ENCODE data around the gene PRMT2.

The PRMT2 gene

DNA sequence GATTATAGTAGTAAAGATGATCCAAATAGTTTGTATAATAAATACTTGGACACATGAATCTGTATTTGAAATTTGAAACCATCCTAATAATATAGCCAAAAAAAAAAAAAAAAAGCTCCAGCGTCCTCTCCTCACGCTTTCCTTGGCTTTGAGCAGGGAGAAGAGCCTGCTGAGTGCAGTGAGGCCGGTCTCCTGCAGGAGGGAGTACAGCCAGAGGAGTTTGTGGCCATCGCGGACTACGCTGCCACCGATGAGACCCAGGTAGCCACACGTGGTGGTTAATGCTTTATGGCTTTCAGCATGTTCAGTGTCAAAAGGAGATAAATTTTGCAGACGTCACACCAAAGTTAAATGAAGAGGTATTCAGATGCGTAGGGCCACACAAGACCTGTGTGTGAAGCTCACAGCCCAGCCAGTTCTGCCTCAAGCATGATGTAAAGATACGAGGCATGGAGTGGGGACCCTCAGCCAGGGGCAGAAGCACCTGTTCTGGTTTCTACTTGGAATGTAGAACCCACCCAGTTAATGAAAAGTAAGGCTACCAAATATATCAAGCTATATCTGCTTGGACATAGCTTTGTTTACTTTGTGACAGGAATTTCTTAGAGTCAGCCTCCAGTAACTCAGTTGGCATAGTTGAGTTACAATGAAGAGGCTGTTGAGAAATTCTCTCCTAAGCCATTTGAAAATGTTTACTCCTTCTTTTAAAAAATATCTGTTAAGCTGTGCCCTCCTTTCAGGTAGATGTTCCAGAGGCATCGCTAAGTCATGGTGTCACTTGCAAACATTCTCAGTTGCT, 8.1 kb downstream of the PRMT2 start:
- DNase-seq (ENCODE audit: low spot score): no peak

DNA sequence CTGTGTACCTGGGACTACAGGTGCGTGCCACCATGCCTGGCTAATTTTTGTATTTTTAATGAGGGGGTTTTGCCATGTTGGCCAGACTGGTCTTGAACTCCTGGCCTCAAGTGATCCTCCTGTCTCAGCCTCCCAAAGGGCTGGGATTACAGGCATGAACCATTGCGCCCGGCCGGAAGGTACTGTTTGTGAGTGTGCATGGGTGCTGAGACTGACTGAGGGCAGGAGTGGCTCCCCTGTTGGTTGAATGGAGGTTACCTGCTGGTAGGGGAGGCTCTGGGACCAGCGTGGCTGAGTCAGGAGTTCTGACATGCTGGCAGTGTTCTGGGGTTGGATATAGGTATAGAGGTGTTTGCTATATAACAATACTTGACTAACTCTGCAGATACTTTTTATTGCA, 10.4 kb downstream of the PRMT2 start:
- no peak for DNase-seq (ENCODE audit: low spot score)

DNA sequence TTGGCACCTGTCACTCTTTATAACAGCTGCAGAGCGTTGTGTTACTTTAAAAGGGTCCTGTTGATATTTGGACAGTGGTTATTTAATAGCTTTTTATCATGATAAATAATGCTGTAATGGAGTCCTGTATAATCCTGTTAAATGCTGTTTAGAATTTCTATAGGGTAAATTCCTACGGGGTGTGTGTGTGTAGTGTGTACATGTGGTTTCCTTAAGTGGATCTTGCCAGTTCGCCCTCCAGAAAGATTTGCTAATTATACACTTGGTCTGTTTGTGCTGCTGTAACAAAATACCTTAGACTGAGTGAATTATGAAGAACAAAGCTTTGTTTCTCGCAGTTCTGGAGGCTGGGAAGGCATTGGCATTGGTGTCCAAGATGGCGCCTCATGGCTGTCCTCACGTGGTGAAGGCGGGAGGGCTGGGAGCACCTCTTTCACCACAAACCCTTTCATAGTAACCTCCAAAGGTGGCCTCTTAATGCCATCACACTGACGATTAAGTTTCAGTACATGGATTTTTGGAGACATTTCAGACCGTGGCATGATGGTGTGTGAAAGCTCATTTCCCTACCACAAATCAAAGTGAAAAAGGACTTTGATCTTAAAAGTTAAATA, 11.2 kb downstream of the PRMT2 start:
- DNase-seq (ENCODE audit: low spot score): no peak

DNA sequence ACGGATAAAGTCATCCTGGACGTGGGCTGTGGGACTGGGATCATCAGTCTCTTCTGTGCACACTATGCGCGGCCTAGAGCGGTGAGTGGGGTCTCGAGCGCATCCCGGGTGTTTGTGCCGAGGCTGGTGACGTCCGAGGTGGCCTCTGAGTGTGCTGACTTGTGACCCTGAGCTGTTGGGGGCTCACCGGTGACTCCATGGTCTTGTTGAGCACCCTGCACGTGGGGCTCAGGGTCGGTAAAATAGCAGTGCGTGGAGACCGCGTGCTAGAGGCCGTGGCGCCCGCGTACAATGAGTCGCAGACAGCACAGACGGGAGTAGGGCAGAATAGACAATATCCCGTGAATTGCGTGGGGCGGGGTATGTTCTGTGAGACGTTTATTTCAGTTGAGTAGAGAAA, 13.1 kb downstream of the PRMT2 start:
- peak; percentile 29 for DNase-seq (ENCODE audit: low spot score)

DNA sequence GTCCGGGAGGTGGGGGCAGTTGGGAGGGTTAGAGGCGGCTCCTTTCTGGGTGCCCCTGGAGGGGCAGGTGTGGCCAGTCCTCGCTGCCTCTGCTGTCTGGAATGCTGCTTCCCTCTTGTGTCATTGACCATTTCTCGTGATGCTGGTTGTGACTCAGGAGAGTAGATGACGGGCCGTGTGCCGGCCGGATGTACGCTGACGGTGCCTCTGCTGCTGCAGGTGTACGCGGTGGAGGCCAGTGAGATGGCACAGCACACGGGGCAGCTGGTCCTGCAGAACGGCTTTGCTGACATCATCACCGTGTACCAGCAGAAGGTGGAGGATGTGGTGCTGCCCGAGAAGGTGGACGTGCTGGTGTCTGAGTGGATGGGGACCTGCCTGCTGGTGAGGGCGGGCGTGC, 13.9 kb downstream of the PRMT2 start:
- no peak for DNase-seq (ENCODE audit: low spot score)

DNA sequence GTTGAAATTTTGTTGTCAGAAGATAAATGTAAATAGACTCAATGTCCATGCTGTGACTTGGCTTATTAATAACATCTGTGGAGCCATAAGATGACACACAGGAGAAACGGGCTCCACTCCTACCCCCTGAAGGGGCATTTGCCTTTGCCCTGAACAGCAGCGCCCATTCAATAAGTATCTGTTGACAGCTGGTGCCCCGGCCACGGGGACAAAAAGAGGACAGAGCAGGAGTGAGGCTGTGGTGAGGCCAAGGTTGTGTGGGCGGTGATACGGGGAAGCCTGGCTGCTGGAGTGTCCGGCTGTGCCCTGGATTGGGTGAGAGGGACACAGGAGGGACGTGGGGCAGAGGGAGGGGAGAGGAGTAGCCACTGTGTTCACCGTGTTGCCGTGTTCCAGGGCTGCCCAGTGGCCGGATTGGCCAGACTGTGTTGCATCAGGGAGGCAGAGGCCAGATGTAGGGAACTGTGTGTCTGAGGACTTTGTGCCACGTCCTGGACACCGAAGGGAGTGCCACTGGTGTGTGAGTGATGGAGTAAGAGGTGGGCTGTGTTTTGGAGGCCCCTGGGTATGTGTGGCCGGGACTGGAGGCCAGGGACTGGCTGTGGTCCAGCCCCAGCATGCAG, 15.1 kb downstream of the PRMT2 start:
- no peak for DNase-seq (ENCODE audit: low spot score)

DNA sequence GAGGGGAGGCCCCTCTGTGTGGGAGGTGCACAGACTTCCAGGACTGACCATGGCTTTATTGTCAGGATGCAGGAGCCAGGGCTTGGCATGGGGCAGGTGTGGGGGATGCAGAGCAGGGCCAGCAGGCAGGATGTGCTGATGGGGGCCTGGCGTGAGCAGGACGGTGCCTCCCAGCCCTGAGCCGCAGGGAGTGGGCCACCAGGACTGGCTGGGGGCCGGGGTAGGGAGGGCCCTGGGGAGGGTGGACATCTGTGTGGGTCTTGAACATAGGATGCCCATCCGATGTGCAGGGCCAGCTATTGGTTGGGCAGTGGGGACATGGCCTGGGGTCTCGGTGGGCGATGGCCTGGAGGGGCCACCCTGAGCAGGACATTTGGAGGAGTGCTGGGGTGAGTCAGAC, 15.6 kb downstream of the PRMT2 start:
- no peak for DNase-seq (ENCODE audit: low spot score)

DNA sequence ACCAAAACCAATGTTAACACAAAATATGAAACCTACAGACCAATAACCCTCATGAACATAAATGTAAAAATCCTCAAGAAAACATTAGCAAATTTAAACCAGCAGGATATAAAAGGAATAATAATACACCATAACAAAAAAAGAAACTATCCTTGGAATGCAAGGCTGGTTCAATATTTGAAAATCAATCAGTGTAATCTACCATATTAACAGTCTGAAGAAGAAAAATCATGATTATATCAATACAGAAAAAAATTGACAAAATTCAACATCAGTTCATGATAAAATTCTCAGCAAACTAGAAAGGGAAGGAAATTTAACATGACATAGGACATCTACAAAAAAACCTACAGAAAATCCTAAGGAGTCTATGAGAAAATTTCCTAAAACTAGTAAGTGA, 19.8 kb downstream of the PRMT2 start:
- DNase-seq (ENCODE audit: low spot score): no peak

DNA sequence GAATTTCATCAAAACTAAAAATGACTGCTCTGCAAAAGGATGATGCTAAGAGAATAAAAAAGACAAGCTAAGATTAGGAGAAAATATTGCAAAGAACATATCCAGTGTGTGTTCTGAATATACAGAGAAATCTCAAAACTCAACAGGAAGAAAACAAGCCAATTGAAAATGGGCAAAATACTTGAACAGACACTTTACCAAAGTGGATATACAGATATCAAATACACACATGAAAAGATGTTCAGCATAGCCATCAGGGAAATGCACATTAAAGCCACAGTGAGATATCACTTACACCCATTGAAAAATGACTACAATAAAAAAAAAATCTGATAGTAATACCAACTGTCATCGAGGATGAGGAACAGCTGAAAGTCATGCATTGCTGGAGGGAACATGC, 21.3 kb downstream of the PRMT2 start:
- DNase-seq (ENCODE audit: low spot score): no peak

DNA sequence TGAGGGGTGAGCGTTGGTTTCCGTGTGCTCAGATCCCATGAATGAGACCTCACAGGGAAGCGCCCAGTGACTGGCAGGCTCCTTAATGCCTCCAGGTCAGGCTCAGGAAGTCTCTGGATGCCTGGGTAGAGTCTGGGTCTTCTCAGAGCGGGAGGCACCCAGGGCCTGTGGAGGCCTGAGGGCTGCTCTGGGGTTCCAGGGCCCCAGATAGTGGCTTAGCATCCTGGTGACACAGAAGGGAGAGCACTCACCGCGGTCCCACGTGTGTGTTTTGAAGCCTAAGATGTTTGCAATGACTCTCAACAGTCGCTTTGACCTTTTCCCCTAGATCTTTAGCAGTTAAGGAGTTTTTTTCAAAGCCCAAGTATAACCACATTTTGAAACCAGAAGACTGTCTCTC, 25.0 kb downstream of the PRMT2 start:
- DNase-seq (ENCODE audit: low spot score): no peak

DNA sequence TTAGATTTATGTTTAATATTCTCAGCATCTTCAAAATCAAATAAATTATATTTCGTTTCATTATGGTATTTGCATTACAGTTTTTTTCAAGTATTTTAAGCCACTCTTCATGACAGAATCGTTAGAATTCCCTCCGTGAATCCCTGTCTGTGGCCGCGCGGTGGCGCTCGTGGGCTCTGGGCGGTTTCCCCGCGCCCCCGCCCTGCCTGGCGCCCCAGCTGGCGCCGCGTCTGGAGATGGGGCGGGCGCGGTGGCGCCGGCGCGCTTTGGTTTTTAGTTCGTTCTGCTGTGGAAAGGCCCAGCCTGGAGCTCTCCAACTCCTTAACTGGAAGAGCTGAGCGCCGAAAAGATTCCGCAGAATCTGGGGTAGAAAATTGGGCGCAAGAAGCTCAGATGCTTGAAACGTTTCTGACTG, 25.7 kb downstream of the PRMT2 start:
- DNase-seq (ENCODE audit: low spot score): peak; percentile 82

DNA sequence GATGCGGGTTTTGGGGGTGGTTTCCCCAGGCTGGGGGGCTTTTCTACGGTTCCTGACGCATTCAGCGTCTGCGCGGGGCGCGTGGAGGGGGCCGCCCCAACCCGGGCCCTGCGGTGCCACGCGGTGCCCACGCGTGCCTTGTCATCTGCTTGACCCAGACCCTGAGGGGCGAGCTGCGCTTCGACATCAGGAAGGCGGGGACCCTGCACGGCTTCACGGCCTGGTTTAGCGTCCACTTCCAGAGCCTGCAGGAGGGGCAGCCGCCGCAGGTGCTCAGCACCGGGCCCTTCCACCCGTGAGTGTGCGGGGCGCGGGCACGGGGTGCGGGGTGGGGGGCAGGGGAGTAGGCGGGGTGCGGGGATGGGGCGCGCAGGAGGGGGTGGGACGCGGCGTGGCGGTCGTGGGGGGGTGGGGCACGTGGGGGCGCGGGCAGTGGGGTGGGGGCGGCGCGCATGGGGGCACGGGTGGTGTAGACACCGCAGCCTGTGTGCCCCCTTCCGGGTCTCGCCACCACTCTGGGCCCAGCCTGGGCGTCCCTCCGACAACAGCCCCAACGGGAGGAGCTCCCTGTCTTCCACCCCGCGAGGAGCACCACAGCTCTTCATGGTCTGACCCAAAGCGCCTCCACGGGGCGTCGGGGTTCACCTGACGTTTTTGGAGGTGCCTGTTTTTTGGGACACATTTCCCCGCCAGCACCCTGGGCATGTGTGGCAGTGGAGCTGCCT, 26.3 kb downstream of the PRMT2 start:
- DNase-seq (ENCODE audit: low spot score): no peak

DNA sequence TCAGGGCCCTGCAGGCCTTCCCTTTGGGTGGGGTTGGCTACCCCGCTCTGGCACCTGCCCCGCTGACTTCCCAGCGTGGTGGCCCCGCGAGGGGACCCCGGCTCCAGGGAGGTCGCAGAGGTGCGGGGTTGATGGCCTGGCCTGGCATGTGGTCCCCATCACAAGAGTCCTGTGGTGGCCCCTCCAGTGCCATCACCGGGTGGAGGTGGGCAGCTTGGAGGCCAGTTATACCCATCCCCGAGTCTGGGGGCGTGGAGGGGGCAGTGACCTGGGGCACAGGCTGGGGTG, 26.8 kb downstream of the PRMT2 start:
- DNase-seq (ENCODE audit: low spot score): no peak

DNA sequence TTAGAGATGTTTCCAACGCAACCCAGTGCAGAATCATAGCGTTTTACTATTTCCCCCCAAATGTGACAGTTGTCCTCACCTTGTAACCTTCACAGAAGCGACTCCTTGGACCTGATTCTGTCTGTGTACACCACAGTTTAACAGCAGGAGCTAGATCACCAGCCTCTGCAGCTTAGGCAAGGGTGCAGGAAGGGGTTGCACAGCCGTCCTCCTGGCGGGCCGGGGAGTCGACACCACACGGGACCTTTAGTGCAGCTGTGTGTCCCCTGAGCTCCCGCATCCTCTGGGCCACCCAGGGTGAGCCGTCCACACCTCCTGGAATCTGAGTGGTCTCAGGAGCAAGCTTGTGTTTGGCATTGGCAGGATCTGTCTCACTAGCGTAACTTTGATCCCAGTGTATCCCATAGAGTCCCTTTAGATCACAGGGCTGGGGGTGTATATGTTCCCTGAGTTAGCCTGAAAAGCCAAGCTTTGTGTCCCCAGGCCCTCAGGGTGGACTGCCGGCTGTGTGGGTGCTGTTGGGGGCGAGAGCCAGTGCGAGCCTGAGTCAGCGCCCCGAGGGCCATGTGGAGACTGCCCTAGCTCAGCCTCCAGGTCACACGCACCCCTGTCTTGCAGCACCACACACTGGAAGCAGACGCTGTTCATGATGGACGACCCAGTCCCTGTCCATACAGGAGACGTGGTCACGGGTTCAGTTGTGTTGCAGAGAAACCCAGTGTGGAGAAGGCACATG, 27.5 kb downstream of the PRMT2 start:
- DNase-seq (ENCODE audit: low spot score): no peak

DNA sequence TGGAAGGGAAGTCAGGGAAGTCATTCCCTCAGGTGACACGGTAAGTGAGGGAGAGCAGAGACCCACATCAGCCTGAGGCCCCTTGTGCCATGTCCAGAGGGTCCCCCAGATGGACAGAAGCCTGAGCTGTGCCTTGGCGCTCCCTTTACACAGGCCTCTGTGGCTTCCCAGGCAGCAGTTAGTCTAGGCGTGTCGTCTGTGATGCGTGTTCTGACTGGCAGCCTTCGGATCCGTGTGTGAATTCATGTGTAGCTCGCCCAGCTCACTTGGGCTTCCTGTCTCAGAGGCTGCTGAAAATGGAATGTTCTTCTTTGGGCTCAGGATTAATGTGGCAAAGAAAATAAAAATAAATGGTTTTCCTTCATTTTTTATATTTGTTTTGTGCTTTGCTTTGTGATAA, 28.3 kb downstream of the PRMT2 start:
- DNase-seq (ENCODE audit: low spot score): no peak

DNA sequence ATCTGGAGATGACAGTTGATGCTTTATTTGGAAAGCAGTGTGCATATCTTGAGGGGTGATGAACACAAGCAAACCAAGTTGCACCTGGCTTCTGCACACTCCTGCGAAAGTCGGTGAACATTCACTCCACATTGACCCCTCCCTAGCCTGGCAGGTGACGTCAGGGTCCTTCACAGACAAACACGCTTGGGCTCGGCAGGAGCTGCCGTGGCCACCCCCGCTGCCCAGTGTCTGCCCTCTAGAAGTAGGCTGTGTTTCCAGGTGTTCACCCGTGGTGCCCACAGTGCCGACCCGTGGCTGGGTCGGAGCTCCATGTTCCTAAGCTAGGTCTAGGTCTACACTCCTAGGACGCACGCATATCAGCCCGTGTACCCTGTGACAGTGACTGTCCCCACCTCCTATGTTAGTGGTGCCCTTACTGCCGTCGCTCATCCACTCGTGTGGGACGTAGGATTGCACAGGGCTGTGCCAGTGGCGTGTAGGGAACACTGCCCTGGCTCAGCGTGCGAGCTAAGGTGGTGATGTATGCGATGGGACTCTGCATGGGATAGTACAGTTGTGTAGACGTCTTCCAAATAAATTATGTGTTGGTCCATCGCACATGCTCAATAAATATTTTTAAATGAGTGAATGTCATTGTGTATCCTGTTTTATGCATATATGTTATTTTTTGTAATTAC, 29.0 kb downstream of the PRMT2 start:
- no peak for DNase-seq (ENCODE audit: low spot score)

DNA sequence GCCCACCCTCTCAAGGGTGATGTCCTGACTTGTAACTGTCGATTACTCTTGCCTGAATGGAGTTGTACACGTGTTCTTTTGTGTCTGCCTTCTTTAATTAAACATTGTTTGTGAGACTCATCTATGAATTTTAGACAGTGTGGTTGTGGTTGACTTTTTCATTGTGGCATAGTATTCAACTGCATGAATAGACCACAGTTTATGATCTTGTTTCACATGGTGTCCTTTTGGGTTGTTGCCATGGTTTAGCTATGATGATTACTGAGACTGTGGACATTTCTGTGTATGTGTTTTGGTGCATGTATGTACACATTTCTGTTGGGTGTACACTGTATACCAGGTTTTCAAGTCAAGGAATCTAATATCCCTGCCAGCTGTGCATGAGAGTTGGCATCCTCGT, 30.1 kb downstream of the PRMT2 start:
- DNase-seq (ENCODE audit: low spot score): no peak

DNA sequence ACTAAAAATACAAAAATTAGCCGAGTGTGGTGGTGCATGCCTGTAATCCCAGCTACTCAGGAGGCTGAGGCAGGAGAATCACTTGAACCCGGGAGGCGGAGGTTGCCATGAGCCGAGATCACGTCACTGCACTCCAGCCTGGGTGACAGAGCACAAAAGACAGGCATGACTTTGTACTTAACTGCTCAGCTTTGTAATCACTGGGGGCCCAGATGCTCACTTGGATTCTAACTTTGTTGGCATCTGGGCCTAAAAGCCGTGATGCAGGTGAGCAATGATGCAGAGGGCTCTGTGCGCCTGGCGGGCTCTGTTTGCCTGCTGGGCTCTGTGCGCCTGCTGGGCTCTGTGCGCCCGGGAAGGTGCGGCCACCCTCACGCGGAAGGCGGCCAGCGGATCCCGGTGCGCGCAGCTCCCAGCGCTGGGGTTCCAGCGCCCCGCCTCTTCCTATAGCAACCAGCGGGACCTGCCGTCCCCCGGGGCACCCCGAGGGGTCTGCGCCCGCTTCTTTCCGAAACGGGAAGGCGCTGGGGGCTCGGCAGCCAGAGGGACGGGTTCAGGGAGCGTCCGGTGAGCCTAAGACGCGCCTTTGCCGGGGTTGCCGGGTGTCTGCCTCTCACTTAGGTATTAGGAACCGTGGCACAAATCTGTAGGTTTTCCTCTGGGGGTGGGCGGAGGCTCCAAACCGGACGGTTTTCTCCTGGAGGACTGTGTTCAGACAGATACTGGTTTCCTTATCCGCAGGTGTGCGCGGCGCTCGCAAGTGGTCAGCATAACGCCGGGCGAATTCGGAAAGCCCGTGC, 31.7 kb downstream of the PRMT2 start:
- DNase-seq (ENCODE audit: low spot score): no peak

DNA sequence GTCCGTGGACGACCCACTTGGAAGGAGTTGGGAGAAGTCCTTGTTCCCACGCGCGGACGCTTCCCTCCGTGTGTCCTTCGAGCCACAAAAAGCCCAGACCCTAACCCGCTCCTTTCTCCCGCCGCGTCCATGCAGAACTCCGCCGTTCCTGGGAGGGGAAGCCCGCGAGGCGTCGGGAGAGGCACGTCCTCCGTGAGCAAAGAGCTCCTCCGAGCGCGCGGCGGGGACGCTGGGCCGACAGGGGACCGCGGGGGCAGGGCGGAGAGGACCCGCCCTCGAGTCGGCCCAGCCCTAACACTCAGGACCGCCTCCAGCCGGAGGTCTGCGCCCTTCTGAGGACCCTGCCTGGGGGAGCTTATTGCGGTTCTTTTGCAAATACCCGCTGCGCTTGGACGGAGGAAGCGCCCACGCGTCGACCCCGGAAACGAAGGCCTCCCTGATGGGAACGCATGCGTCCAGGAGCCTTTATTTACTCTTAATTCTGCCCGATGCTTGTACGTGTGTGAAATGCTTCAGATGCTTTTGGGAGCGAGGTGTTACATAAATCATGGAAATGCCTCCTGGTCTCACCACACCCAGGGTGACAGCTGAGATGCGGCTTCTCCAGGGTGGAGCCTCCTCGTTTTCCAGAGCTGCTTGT, 32.4 kb downstream of the PRMT2 start:
- DNase-seq (ENCODE audit: low spot score): peak; percentile 76

DNA sequence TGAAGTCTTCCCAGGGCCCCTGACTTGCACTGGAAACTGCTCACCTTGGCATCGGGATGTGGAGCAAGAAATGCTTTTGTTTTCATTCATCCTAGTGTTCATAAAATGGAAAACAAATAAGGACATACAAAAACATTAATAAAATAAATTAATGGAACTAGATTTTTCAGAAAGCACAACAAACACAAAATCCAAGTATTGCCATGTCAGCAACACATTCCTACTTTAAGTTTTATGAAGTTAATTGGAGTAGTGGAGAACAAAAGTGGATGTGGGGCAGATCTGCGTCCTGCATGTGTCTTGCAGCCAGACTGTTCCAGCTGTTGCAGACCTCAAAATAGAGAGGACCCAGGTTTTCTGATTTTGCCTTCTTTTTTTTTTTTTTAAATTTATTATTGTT, 32.9 kb downstream of the PRMT2 start:
- no peak for DNase-seq (ENCODE audit: low spot score)
